ENCODE measurements around the gene STUB1.

STUB1 gene

DNA sequence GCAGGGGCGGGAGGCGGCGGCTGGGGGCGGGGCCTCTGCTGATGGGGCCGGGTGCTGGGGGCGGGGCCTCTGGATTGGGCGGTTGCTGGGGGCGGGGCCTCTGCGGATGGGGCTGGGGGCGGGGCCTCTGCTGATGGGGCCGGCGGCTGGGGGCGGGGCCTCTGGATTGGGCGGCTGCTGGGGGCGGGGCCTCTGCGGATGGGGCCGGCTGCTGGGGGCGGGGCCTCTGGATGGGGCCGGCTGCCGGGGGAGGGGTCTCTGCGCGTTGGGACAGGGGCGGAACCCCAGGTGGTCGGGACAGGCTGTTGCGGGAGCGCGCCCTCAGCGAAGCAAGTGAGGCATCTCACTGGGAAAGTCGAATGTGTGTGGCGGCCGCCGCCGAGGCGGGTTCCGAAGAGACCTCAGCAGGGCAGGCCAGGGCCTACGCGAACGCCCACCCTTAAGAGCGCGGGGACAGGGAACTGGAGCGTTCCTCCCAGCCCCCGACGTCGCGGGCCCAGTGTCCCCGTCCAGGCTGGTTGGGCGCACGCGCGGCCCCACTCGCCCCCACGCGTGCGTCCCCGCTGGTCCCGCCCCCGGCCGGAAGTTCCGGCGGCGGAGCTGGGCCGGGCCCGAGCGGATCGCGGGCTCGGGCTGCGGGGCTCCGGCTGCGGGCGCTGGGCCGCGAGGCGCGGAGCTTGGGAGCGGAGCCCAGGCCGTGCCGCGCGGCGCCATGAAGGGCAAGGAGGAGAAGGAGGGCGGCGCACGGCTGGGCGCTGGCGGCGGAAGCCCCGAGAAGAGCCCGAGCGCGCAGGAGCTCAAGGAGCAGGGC, at the start of gene STUB1:
Gene STUB1 (plus strand): TSS at position 597 of the 811 bp plus-strand sequence. CDS start 116 bp downstream, at position 713.
- Histone ChIP-seq H3K9me3 (ENCODE audit: control insufficient read depth, low read length) (no peaks in the 10 kb centered on the region), H3K4me3 (ENCODE audit: low read length) (peak within 1 kb of the TSS; percentile 41), H3K9ac (ENCODE audit: low read length) (peak within 1 kb of the TSS; percentile 76), H3K4me1 (ENCODE audit: control insufficient read depth, insufficient read depth, low read length) (peaks cover 56% of the 10 kb centered on the region), H3K36me3 (ENCODE audit: control insufficient read depth, insufficient read depth, low read length) (peaks cover 15% of the 10 kb centered on the region), H3K27me3 (ENCODE audit: control insufficient read depth, insufficient read depth, low read length) (peaks cover 2% of the 10 kb centered on the region)

DNA sequence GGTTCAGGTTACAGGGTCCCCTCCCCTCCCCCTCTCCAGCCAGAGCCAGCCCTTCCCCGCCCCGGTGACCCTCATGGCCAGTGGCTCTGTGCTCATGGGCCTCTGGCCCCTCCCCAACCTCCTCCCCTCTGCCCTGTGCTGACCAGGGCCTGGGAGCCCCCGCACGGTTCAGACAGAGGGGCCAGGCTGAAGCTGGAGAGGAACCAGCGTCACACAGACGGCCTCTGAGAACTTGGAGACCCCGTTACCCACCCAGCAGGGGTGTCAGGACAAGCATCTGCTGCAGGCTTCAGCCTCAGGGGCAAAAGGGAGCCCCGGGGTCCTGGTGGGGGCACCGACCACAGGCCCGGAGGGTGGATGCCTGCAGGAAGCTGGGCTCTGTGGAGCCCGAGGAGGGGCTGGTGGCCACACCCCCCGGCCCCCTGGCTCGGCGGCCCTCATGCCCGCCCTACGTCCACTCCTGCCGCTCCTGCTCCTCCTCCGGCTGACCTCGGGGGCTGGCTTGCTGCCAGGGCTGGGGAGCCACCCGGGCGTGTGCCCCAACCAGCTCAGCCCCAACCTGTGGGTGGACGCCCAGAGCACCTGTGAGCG, 49.3 kb upstream of the STUB1 start, which contains the start of gene WFIKKN1:
Gene WFIKKN1 (plus strand): TSS at position 171 of the 591 bp plus-strand sequence. CDS start 269 bp downstream, at position 440.
- no peaks in the 10 kb centered on the region for H3K27me3 ChIP-seq (ENCODE audit: control insufficient read depth, insufficient read depth, low read length)
- H3K36me3 ChIP-seq (ENCODE audit: control insufficient read depth, insufficient read depth, low read length), result peaks cover 7% of the 10 kb centered on the region
- no peak within 1 kb of the TSS for H3K9ac ChIP-seq (ENCODE audit: low read length)
- no peak within 1 kb of the TSS for H3K4me3 ChIP-seq (ENCODE audit: low read length)
- no peaks in the 10 kb centered on the region for H3K9me3 ChIP-seq (ENCODE audit: control insufficient read depth, low read length)
- H3K4me1 ChIP-seq (ENCODE audit: control insufficient read depth, insufficient read depth, low read length), result peaks cover 30% of the 10 kb centered on the region

DNA sequence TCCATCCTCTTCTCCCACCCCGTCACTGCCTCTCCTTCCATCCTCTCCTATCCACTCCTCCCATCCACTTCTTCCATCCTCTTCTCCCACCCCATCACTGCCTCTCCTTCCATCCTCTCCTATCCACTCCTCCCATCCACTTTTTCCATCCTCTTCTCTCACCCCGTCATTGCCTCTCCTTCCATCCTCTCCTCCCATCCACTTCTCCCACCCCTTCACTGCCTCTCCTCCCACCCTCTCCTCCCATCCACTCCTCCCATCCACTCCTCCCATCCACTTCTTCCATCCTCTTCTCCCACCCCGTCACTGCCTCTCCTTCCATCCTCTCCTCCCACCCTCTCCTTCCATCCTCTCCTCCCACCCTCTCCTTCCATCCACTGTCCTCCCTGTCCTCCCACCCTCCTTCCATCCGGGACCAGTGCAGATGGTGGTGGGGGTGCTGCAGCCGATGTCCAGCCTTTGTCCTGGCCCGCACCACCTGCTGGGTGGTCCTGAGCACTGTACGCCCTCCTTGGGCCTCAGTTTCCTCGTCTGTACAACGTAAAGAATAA, 48.3 kb upstream of the STUB1 start:
- Histone ChIP-seq H3K9ac (ENCODE audit: low read length) (no peak overlapping the region), H3K4me1 (ENCODE audit: control insufficient read depth, insufficient read depth, low read length) (peaks cover 30% of the 10 kb centered on the region), H3K4me3 (ENCODE audit: low read length) (no peak overlapping the region), H3K27me3 (ENCODE audit: control insufficient read depth, insufficient read depth, low read length) (no peaks in the 10 kb centered on the region), H3K36me3 (ENCODE audit: control insufficient read depth, insufficient read depth, low read length) (no peaks in the 10 kb centered on the region), H3K9me3 (ENCODE audit: control insufficient read depth, low read length) (no peaks in the 10 kb centered on the region)

DNA sequence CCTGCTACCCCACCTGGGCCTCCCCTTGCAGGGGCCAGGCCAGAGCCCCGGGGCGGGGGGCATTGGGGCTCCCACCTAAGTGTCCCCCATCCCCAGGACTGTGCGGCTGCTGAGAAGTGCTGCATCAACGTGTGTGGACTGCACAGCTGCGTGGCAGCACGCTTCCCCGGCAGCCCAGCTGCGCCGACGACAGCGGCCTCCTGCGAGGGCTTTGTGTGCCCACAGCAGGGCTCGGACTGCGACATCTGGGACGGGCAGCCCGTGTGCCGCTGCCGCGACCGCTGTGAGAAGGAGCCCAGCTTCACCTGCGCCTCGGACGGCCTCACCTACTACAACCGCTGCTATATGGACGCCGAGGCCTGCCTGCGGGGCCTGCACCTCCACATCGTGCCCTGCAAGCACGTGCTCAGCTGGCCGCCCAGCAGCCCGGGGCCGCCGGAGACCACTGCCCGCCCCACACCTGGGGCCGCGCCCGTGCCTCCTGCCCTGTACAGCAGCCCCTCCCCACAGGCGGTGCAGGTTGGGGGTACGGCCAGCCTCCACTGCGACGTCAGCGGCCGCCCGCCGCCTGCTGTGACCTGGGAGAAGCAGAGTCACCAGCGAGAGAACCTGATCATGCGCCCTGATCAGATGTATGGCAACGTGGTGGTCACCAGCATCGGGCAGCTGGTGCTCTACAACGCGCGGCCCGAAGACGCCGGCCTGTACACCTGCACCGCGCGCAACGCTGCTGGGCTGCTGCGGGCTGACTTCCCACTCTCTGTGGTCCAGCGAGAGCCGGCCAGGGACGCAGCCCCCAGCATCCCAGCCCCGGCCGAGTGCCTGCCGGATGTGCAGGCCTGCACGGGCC, 47.5 kb upstream of the STUB1 start:
- Histone ChIP-seq H3K9ac (ENCODE audit: low read length) (no peak overlapping the region), H3K36me3 (ENCODE audit: control insufficient read depth, insufficient read depth, low read length) (no peaks in the 10 kb centered on the region), H3K4me1 (ENCODE audit: control insufficient read depth, insufficient read depth, low read length) (peaks cover 29% of the 10 kb centered on the region), H3K4me3 (ENCODE audit: low read length) (no peak overlapping the region), H3K9me3 (ENCODE audit: control insufficient read depth, low read length) (no peaks in the 10 kb centered on the region), H3K27me3 (ENCODE audit: control insufficient read depth, insufficient read depth, low read length) (no peaks in the 10 kb centered on the region)

DNA sequence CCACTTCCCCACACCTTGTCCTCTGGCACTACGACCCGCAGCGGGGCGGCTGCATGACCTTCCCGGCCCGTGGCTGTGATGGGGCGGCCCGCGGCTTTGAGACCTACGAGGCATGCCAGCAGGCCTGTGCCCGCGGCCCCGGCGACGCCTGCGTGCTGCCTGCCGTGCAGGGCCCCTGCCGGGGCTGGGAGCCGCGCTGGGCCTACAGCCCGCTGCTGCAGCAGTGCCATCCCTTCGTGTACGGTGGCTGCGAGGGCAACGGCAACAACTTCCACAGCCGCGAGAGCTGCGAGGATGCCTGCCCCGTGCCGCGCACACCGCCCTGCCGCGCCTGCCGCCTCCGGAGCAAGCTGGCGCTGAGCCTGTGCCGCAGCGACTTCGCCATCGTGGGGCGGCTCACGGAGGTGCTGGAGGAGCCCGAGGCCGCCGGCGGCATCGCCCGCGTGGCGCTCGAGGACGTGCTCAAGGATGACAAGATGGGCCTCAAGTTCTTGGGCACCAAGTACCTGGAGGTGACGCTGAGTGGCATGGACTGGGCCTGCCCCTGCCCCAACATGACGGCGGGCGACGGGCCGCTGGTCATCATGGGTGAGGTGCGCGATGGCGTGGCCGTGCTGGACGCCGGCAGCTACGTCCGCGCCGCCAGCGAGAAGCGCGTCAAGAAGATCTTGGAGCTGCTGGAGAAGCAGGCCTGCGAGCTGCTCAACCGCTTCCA, 46.7 kb upstream of the STUB1 start:
- no peak overlapping the region for H3K9ac ChIP-seq (ENCODE audit: low read length)
- no peaks in the 10 kb centered on the region for H3K36me3 ChIP-seq (ENCODE audit: control insufficient read depth, insufficient read depth, low read length)
- no peak overlapping the region for H3K4me3 ChIP-seq (ENCODE audit: low read length)
- H3K9me3 ChIP-seq (ENCODE audit: control insufficient read depth, low read length), result no peaks in the 10 kb centered on the region
- no peaks in the 10 kb centered on the region for H3K27me3 ChIP-seq (ENCODE audit: control insufficient read depth, insufficient read depth, low read length)
- H3K4me1 ChIP-seq (ENCODE audit: control insufficient read depth, insufficient read depth, low read length), result peaks cover 30% of the 10 kb centered on the region

DNA sequence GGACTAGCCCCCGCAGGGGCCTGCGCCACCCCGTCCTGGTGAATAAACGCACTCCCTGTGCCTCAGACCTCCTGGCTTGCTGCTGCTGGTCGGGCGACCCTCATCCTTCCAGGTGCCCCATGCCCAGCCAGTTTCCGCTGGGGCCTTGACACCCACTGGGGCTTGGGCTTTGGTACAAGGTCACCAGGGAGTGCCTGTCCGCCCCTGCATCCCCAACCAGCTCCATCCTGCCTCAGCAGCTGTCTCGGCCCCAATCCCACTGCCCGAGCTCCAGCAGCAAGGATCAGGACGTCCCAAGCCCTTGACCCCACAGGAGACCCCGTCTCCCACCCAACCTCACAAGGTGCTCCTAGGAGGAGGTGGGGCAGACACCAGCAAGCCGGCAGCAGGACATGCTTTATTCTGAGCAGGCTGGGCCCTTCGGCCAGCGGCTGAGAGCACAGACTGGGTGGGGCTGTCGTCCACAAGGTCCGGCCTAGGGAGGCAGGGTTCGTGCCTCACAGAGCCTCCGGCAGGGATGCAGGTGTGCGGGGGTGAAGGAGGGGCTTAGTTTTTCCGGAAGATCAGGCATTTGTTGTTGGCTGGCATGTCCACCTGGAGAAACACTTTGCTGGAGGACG, 46.0 kb upstream of the STUB1 start:
- Histone ChIP-seq H3K36me3 (ENCODE audit: control insufficient read depth, insufficient read depth, low read length) (no peaks in the 10 kb centered on the region), H3K9me3 (ENCODE audit: control insufficient read depth, low read length) (no peaks in the 10 kb centered on the region), H3K9ac (ENCODE audit: low read length) (no peak overlapping the region), H3K27me3 (ENCODE audit: control insufficient read depth, insufficient read depth, low read length) (no peaks in the 10 kb centered on the region), H3K4me1 (ENCODE audit: control insufficient read depth, insufficient read depth, low read length) (peaks cover 30% of the 10 kb centered on the region), H3K4me3 (ENCODE audit: low read length) (no peak overlapping the region)

DNA sequence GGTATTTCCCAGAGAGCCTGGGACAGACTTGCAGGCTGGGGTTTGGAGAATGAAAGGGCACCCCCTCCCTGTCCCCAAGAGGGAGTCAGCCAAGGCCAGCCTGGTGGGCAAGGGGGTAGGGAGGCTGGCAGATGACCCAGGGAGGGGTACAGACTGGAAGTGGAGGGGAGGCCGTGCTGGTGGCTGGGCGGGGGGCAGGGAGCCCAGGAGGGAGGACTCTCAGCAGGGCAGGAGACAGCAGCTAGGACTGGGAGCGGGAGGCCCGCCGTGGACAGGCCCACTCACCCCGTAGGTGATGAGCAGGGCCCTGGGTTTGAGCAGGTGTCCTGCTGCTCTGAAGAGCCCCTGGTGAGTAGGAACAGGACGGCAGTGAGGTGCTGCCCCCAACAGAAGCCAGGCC, 45.2 kb upstream of the STUB1 start:
- no peaks in the 10 kb centered on the region for H3K9me3 ChIP-seq (ENCODE audit: control insufficient read depth, low read length)
- H3K9ac ChIP-seq (ENCODE audit: low read length), result no peak overlapping the region
- no peak overlapping the region for H3K4me3 ChIP-seq (ENCODE audit: low read length)

DNA sequence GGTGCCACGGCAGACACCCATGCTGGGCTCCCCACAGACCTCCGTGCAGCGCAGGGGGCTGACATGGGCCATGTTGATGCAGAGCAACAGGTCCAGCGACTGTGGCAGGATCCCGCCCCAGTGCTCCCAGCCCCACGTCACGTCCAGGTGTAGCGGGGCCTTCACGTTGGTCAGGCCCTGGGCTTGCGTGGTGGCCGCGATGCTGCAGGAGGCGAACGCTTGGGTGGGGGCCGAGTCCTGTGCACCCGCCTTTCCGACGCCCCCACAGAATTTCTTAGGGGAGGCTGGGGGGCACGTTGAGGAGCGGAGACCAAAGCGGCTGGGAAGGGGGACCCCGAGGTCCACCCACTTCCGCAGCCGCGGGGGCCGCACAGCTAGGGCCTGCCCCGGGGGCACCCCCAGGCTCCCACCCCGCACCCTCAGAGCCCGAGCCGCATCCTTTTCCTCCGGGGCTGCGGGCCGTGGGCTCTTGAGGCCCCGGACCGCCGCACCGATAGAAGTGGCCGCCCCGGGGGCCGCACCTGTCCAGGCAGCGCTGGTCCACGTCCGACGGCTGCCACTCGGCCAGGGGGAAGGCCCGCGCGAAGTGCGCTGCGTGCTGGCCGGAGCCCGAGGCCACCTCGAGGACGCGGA, 44.5 kb upstream of the STUB1 start:
- Histone ChIP-seq H3K9me3 (ENCODE audit: control insufficient read depth, low read length) (no peaks in the 10 kb centered on the region), H3K4me1 (ENCODE audit: control insufficient read depth, insufficient read depth, low read length) (peaks cover 22% of the 10 kb centered on the region), H3K36me3 (ENCODE audit: control insufficient read depth, insufficient read depth, low read length) (no peaks in the 10 kb centered on the region), H3K9ac (ENCODE audit: low read length) (peak overlapping the region; percentile 68), H3K4me3 (ENCODE audit: low read length) (peak overlapping the region; percentile 46), H3K27me3 (ENCODE audit: control insufficient read depth, insufficient read depth, low read length) (no peaks in the 10 kb centered on the region)

More for the DNA sequence above, 45.2 kb upstream of the STUB1 start:
- Histone ChIP-seq H3K27me3 (ENCODE audit: control insufficient read depth, insufficient read depth, low read length) (no peaks in the 10 kb centered on the region), H3K4me1 (ENCODE audit: control insufficient read depth, insufficient read depth, low read length) (peaks cover 28% of the 10 kb centered on the region), H3K36me3 (ENCODE audit: control insufficient read depth, insufficient read depth, low read length) (no peaks in the 10 kb centered on the region)

DNA sequence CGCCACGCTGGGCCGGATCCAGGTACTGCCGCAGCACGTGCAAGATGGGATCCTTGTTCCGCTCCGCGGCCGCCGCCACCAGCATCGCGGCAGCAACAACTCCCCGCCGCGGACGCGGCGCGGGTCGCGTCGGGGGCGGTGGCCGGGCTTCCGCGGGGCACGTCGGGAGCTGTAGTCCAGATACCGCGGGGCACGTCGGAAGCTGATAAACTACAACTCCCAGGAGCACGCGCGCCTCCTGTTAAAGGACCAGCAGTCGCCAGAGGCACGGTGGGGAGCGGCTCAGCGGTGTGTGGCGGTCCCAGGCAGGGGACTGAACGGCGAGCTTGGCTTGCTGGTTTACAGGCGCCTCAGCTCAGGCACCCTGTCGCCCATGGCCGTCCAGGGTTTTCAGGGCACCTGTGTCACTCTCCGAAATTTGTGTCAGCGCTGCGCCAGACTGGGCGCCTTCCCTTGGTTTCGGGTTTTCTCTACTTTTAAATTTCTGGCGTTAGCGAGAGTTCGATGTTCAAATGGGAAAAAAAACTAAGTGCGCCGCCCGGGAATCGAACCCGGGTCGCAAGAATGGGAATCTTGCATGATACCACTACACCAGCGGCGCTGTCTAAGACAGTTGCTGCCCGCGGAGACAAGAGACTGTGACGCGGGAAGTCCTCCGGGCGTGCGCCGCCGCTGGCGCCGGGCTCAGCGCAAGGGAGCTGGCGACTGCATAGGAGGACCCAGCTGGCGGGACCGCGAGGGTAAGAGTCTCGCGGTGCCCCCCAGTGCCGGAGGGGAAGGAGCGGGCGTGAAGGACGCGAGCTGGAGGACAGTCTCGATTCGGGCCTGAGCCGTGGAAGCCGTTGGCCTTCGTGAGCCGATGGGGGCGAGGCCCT, 43.8 kb upstream of the STUB1 start, which contains the start of gene METTL26:
Gene METTL26 (minus strand): TSS at position 100 of the 875 bp plus-strand sequence. CDS start 15 bp downstream, at position 85.
- Histone ChIP-seq H3K36me3 (ENCODE audit: control insufficient read depth, insufficient read depth, low read length) (no peaks in the 10 kb centered on the region), H3K4me1 (ENCODE audit: control insufficient read depth, insufficient read depth, low read length) (peaks cover 22% of the 10 kb centered on the region), H3K9me3 (ENCODE audit: control insufficient read depth, low read length) (no peaks in the 10 kb centered on the region), H3K9ac (ENCODE audit: low read length) (peak within 1 kb of the TSS; percentile 68), H3K27me3 (ENCODE audit: control insufficient read depth, insufficient read depth, low read length) (no peaks in the 10 kb centered on the region), H3K4me3 (ENCODE audit: low read length) (peak within 1 kb of the TSS; percentile 46)

Data from mucosa of stomach (tissue), 1 donor.